BJ (cell line): ENCODE data around the gene FPGS. TPM values are rescaled to one million over a fixed set of nuclear protein-coding genes. Genes with fewer than 3 reads are reported as not detected.
"Not testable (repeated sequence)": the region's sequence is repeated elsewhere in the genome, so short reads cannot be mapped to it uniquely, and the experiment has no call there.

Experiments
- CTCF ChIA-PET: fragments of 350-600 bp; formaldehyde crosslinking; extraction: SDS; loops from one replicate; lab custom pipeline; 2021; ENCODE audit warnings: antibody characterized with exemption, inconsistent platforms; lab: Yijun Ruan, JAX
- POLR2A ChIA-PET: fragments of 300-600 bp; sonication (Branson Sonifier 250); formaldehyde crosslinking; extraction: SDS; loops from one replicate; lab custom pipeline; 2021; ENCODE audit warnings: antibody characterized with exemption; lab: Charles Lee
- DNase-seq: peaks from one replicate; pipeline ENCODE4 v3.0.0-alpha.2; 2011; ENCODE audit warnings: low read depth
- H3K27me3 ChIP-seq: 2 replicates; pipeline ENCODE4 v1.6.0; 2011; ENCODE audit warnings: low read length; ENCODE audit not compliant: control insufficient read depth, insufficient read depth
- H3K36me3 ChIP-seq: 2 replicates; pipeline ENCODE4 v1.5.1; 2011; ENCODE audit warnings: low read length; ENCODE audit not compliant: control insufficient read depth, insufficient read depth
- H3K4me3 ChIP-seq: 2 replicates; pipeline ENCODE4 v1.5.1; 2011; ENCODE audit warnings: low read depth, mild to moderate bottlenecking, control low read depth, low read length
- CTCF ChIP-seq: IDR thresholded peaks from 2 replicates; pipeline ENCODE4 v1.5.1; 2011; ENCODE audit warnings: low read depth, mild to moderate bottlenecking, control low read depth, inconsistent platforms, low read length, moderate library complexity; ENCODE audit not compliant: insufficient read depth
- polyA plus RNA-seq: library from polyadenylated mRNA; depleted of rRNA; stranded (reverse); fragments of >200 nt; gene quantifications from 2 replicates; pipeline ENCODE4 v1.2.3, GENCODE V29; 2011

The FPGS gene
- polyA plus RNA-seq, 1 experiment: 61.9 TPM

GRCh38 chr9:127828262-127829031 lies 25.8 kb downstream of the FPGS start:
- peak; percentile 25; the same call in 1 of the 2 replicates for TF ChIP-seq CTCF
- peaks cover 19% of the 10 kb centered on the region for H3K36me3 ChIP-seq
- POLR2A ChIA-PET: no interaction called here
- CTCF ChIA-PET: interaction anchor here (0.8 to 1.6 kb wide), 4 partner anchors 9 to 42 kb away, joined by 3 to 5 read pairs (median 4); no protein-coding TSS in a partner anchor
- H3K4me3 ChIP-seq: peak overlapping the region; percentile 2; the same call in 1 of the 2 replicates
- H3K27me3 ChIP-seq: no peaks in the 10 kb centered on the region
- peak; percentile 11 for DNase-seq

DNA sequence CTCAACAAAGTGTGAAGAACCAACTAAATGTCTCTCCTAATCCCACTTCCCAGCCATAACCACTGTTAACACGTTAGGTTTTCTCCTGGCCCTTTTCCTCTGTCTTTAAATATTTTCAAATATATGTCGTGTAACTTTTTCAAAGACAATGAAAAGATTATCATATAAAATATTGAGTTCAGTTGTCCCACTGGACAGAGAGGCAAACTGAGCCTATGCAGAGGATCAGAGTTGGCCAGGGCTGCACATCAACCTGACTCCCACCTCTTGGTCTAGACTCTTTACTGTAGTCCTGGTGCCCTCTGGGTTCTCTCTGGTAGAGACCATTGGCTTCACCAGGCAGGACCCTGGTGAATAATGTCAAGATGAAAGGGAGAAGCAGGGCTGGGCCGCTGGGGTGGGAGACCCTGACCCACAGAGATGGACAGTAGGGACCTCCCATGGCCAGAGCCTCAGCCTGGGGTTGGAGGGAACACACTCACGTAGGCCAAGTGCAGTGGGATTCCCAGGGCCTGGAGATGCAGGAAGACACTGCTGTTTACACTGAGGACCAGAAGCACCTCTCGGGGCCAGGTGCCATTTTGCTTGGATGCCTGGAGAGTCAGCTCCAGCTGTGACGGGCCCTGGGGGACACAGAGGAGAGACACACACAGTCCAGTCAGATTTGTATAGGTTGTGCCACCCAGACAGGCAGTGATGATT lies 26.7 kb downstream of the FPGS start:
- Histone ChIP-seq H3K27me3 (no peaks in the 10 kb centered on the region), H3K4me3 (no peak overlapping the region), H3K36me3 (peaks cover 16% of the 10 kb centered on the region)
- no peak for DNase-seq
- ChIA-PET CTCF (interaction anchor here (0.8 to 1.6 kb wide), 2 partner anchors 10 to 15 kb away, joined by 3 to 5 read pairs; no protein-coding TSS in a partner anchor), POLR2A (no interaction called here)
- no peak for TF ChIP-seq CTCF

- H3K36me3 ChIP-seq: no peaks in the 10 kb centered on the region
- no peaks in the 10 kb centered on the region for H3K27me3 ChIP-seq
- ChIA-PET POLR2A (no interaction called here), CTCF (interaction anchor here (0.7 kb wide), 1 partner anchor 284 kb away, joined by 3 read pairs; no protein-coding TSS in a partner anchor)
- no peak overlapping the region for H3K4me3 ChIP-seq
- no peak for TF ChIP-seq CTCF
- no peak for DNase-seq
These were observed 29.6 kb downstream of the FPGS start for GRCh38 chr9:127832248-127832647.

DNA sequence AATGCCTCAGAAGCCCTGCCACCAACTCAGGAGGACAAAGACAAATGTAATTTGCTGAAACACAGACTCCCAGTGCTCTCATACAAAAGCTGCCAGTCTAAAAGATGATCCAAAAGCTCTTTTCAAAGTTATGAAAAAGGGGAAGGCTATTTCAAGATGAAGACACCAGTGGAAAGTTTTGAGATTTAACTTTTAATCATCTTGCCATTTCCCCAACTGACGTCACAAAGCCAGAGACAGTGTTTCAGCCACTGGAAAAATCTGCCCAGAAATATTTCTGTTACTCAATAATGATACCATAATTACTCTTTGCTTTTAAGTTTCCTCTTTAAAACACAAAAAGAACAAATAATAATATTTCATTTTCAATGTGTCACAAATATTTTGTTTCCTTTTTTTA lies 30.9 kb downstream of the FPGS start:
- POLR2A ChIA-PET: no interaction called here
- no peak overlapping the region for H3K4me3 ChIP-seq
- DNase-seq: peak; percentile 20
- H3K27me3 ChIP-seq: no peaks in the 10 kb centered on the region
- no peaks in the 10 kb centered on the region for H3K36me3 ChIP-seq
- TF ChIP-seq CTCF: no peak
- CTCF ChIA-PET: no interaction called here

DNA sequence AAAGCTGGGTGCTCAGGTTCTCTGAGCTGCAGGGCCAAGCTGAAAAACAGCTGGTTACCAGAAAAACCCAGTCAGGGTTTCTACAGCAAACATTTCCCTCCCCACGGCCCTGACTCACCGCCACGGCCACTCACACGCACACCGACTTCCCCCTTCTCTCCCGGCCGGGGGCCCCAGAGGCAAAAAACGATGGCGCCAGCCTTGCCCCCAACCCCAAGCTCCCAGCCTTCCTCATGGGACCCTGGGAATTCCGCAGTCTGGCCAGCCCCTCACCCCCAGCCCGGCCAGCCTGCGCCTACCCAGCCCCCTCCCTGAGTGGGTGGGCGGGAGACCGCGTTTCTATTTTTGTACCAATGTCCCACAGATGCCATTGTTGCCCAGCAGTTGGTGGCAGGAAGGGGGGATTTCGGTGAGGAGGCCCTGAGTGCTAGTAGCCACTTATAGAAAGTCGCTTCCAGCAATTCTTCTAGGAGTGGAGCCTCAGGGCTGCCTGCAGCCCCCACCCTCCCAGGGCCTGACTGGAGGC lies 33.4 kb downstream of the FPGS start:
- Histone ChIP-seq H3K36me3 (no peaks in the 10 kb centered on the region), H3K4me3 (no peak overlapping the region), H3K27me3 (no peaks in the 10 kb centered on the region)
- TF ChIP-seq CTCF: no peak
- ChIA-PET POLR2A (no interaction called here), CTCF (interaction anchor here (0.7 to 2.3 kb wide), 6 partner anchors 9 to 101 kb away, joined by 3 to 9 read pairs (median 4); partner anchors contain the start of genes ENG, ST6GALNAC4 and TOR2A)
- no peak for DNase-seq

GRCh38 chr9:127836561-127836960 lies 33.9 kb downstream of the FPGS start:
- CTCF ChIA-PET: interaction anchor here (0.7 to 2.3 kb wide), 8 partner anchors 11 to 101 kb away, joined by 3 to 9 read pairs (median 4); partner anchors contain the start of genes CDK9, ENG, ST6GALNAC4 and TOR2A
- POLR2A ChIA-PET, DNase-seq, H3K36me3 ChIP-seq, H3K27me3 ChIP-seq, H3K4me3 ChIP-seq: not testable (repeated sequence)
